Bronchial epithelial cell (primary cell): Measurements from ENCODE around the gene TNRC18. TPM values are rescaled to one million over a fixed set of nuclear protein-coding genes. Genes with fewer than 3 reads are reported as not detected.

Experiments used
- DNase-seq: peaks from one replicate; pipeline ENCODE4 v3.0.0-alpha.2; 2010; ENCODE audit warnings: low read depth
- FAIRE-seq: peaks from 2 replicates; lab custom pipeline; 2011; peaks lifted over from hg19 to GRCh38; lab: Jason Lieb, UNC
- H3K27me3 ChIP-seq: 2 replicates; pipeline ENCODE4 v1.5.1; 2011; ENCODE audit warnings: low read length; ENCODE audit not compliant: control insufficient read depth, insufficient read depth
- H3K36me3 ChIP-seq: 2 replicates; pipeline ENCODE4 v1.5.1; 2011; ENCODE audit warnings: low read length; ENCODE audit not compliant: control insufficient read depth, insufficient read depth
- H3K4me3 ChIP-seq: 2 replicates; pipeline ENCODE4 v1.5.1; 2011; ENCODE audit warnings: mild to moderate bottlenecking, low read depth, low read length, control low read depth
- CTCF ChIP-seq: IDR thresholded peaks from 2 replicates; pipeline ENCODE4 v1.5.1; 2011; ENCODE audit warnings: mild to moderate bottlenecking, moderate library complexity, low read length, control low read depth, inconsistent platforms; ENCODE audit not compliant: insufficient read depth, severe bottlenecking
- total RNA-seq: library from RNA; depleted of rRNA; stranded (reverse); fragments of >200 nt; gene quantifications from 2 replicates; pipeline ENCODE4 v1.2.1, GENCODE V29; 2014

TNRC18 gene
- total RNA-seq, 1 donor from 2014 or later: 29.0 TPM

- no peak for TF ChIP-seq CTCF
- Histone ChIP-seq H3K27me3 (no peaks in the 10 kb centered on the region), H3K36me3 (no peaks in the 10 kb centered on the region), H3K4me3 (no peak overlapping the region)
- DNase-seq: no peak
- FAIRE-seq: peak; percentile 99
Measured at GRCh38 chr7:5469375-5470166, 45.9 kb upstream of the TNRC18 start.

- H3K4me3 ChIP-seq: no peak overlapping the region
- H3K27me3 ChIP-seq: no peaks in the 10 kb centered on the region
- DNase-seq (no peak), FAIRE-seq (no peak)
- no peak for TF ChIP-seq CTCF
- H3K36me3 ChIP-seq: no peaks in the 10 kb centered on the region
Measured at GRCh38 chr7:5467645-5468044, 44.0 kb upstream of the TNRC18 start.

GRCh38 chr7:5466551-5466950, 42.9 kb upstream of the TNRC18 start:
- Histone ChIP-seq H3K27me3 (no peaks in the 10 kb centered on the region), H3K36me3 (no peaks in the 10 kb centered on the region), H3K4me3 (no peak overlapping the region)
- no peak for TF ChIP-seq CTCF
- FAIRE-seq: no peak
- DNase-seq: no peak

- H3K27me3 ChIP-seq: no peaks in the 10 kb centered on the region
- no peak overlapping the region for H3K4me3 ChIP-seq
- no peaks in the 10 kb centered on the region for H3K36me3 ChIP-seq
- TF ChIP-seq CTCF: no peak
- no peak for DNase-seq
- no peak for FAIRE-seq
Measured at GRCh38 chr7:5463031-5463430, 39.4 kb upstream of the TNRC18 start.

- H3K27me3 ChIP-seq: no peaks in the 10 kb centered on the region
- FAIRE-seq: no peak
- no peak for TF ChIP-seq CTCF
- no peaks in the 10 kb centered on the region for H3K36me3 ChIP-seq
- H3K4me3 ChIP-seq: no peak overlapping the region
- DNase-seq: no peak
Measured at GRCh38 chr7:5462216-5462615, 38.6 kb upstream of the TNRC18 start.
